ENCODE data around the gene WDFY3.

The WDFY3 gene, protein sequence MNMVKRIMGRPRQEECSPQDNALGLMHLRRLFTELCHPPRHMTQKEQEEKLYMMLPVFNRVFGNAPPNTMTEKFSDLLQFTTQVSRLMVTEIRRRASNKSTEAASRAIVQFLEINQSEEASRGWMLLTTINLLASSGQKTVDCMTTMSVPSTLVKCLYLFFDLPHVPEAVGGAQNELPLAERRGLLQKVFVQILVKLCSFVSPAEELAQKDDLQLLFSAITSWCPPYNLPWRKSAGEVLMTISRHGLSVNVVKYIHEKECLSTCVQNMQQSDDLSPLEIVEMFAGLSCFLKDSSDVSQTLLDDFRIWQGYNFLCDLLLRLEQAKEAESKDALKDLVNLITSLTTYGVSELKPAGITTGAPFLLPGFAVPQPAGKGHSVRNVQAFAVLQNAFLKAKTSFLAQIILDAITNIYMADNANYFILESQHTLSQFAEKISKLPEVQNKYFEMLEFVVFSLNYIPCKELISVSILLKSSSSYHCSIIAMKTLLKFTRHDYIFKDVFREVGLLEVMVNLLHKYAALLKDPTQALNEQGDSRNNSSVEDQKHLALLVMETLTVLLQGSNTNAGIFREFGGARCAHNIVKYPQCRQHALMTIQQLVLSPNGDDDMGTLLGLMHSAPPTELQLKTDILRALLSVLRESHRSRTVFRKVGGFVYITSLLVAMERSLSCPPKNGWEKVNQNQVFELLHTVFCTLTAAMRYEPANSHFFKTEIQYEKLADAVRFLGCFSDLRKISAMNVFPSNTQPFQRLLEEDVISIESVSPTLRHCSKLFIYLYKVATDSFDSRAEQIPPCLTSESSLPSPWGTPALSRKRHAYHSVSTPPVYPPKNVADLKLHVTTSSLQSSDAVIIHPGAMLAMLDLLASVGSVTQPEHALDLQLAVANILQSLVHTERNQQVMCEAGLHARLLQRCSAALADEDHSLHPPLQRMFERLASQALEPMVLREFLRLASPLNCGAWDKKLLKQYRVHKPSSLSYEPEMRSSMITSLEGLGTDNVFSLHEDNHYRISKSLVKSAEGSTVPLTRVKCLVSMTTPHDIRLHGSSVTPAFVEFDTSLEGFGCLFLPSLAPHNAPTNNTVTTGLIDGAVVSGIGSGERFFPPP (N-terminal part only)

DNA sequence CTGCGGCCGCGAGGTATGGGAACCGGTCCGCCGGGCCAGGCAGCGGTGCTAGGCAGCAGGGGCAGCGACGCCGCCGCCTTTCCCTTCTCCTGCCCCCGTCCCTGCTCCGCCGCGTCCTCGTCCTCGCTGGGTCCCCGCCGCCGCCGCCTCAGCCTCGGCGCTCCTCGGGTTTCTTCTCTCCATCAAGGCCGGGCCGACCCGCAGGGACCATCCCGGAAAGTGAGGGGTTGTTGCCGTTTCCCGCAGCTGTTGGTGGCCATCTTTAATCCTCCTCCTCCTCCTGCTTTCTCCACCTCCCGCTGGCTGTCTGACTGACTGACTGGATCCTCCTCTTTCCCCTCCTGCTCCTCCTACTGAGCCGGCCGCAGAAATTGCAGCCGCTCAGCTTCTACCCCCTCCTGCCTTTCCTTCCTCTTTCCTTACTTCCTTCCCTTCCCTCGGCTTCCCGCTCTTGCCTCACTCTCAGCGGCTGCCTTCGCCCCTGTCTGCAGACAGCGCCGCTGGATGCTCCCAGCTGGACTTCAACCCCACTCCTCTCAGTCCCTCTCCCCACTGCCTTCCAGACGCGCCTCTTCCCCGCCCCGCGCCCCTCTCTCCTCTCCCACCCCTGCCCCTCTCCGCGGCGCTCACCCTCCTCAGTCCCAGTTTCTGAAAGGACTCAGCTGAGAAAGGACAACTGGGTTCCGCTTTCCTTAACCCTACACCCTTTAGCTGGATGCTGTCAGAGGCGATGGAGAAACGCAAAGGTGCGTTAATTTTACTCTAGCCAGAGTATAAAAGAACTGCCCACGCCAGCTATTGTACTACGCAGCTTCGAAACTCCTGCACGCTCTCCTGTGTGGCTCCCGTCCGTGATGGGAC lies at the start of gene WDFY3:
WDFY3 (minus strand) TSS at position 309 of the 861 bp plus-strand sequence. CDS start 106,099 bp downstream, outside the sequence.
- ChIA-PET CTCF (interaction anchor here (0.6 kb wide), 1 partner anchor 216 kb away, joined by 3 read pairs; no protein-coding TSS in a partner anchor), POLR2A (no interaction called here)
- peak; percentile 42 for DNase-seq (ENCODE audit: extremely low spot score)
- TF ChIP-seq, protein P1, sequence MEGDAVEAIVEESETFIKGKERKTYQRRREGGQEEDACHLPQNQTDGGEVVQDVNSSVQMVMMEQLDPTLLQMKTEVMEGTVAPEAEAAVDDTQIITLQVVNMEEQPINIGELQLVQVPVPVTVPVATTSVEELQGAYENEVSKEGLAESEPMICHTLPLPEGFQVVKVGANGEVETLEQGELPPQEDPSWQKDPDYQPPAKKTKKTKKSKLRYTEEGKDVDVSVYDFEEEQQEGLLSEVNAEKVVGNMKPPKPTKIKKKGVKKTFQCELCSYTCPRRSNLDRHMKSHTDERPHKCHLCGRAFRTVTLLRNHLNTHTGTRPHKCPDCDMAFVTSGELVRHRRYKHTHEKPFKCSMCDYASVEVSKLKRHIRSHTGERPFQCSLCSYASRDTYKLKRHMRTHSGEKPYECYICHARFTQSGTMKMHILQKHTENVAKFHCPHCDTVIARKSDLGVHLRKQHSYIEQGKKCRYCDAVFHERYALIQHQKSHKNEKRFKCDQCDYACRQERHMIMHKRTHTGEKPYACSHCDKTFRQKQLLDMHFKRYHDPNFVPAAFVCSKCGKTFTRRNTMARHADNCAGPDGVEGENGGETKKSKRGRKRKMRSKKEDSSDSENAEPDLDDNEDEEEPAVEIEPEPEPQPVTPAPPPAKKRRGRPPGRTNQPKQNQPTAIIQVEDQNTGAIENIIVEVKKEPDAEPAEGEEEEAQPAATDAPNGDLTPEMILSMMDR (IDR thresholded peaks at IDR 0.05; ENCODE audit: control extremely low read depth, extremely low read depth, low read depth, missing control alignments) = no peak

DNA sequence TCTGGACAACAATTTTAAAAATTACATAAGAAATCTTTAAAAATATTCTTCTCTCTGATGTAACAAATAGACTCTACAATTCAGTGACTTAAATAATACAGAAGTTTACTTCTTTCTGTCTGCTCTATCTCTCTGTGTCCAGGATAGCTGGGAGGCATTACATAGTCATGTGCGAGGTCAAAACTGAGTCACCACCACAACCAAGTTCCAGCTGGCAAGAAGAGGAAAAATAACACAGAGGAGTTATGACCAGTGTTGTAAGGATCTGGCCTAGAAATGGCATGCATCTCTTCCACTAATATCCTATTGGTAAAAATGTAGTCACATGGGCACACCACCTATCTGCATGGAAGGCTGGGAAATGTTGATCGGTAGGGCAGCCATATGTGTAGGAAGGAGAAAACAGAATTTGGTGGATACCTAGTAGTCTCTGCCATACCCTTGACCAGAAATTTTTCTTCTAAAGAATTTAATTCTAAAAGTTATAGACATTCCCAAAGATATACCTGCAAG lies 39.4 kb upstream of the WDFY3 start:
- POLR2A ChIA-PET = no interaction called here
- CTCF ChIA-PET = no interaction called here

DNA sequence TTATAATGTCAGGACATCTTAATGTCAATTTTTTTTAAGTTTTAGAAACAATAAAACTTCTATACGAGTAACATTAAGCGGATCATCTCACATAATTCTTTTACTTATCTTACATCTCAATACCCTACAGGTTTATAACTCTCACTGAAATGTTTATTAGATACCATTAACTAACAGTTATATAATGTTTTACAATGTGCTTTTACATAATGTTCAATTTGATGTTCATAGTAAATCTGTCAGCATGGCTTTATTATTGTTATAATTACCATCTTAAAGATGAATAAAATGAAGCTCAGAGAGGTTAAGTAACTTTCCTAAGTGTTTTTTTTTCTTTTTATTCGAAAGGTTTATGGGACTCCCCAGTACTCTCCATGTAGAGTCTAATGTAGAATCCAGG lies 33.9 kb upstream of the WDFY3 start:
- DNase-seq (ENCODE audit: extremely low spot score) = no peak
- CTCF ChIA-PET = no interaction called here
- POLR2A ChIA-PET = no interaction called here
- TF ChIP-seq, protein P1 (IDR thresholded peaks at IDR 0.05; ENCODE audit: control extremely low read depth, extremely low read depth, low read depth, missing control alignments) = no peak

More for the DNA sequence above, 39.4 kb upstream of the WDFY3 start:
- no peak for DNase-seq (ENCODE audit: extremely low spot score)
- TF ChIP-seq, protein P1 (IDR thresholded peaks at IDR 0.05; ENCODE audit: control extremely low read depth, extremely low read depth, low read depth, missing control alignments) = no peak

DNA sequence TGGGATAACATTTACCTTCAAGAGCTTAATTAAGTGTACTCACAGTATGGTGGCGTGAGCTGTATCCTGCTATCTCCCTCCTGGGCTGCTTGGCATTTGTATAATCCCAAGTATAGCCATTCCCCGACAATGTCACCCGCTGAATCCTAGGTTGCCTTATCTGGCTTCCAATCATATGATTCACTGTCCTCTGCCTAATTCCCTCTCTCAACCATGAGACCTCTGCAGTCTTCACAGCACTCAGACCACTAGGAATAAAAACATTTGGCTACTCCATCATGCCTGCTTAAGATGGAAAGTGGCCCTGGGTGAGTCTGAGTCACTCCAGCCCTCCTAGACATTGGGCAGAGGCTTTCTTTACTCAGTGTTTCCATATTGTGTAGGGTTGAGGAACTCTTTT lies 28.9 kb upstream of the WDFY3 start:
- ChIA-PET CTCF (no interaction called here), POLR2A (no interaction called here)
- TF ChIP-seq, protein P1 (IDR thresholded peaks at IDR 0.05; ENCODE audit: control extremely low read depth, extremely low read depth, low read depth, missing control alignments) = no peak
- no peak for DNase-seq (ENCODE audit: extremely low spot score)

DNA sequence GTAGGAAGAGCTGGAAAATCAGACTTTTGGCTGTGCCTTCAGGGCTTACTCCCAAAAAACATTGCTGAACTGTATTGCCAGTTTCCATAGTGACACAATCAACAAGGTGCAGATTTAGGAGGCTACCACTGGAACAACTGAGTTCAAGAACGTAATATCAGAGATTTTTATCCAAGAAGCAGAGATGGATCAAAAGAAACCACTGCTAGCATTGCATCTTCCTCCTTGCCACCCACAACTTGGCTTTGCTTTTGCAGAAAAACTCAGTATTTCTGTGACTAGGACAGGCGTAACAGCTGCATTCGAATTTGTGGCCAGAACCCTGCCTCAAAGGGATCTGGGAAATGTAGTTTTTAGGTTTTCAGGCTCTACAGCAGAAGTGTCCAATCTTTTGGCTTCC lies 27.8 kb upstream of the WDFY3 start:
- TF ChIP-seq, protein P1 (IDR thresholded peaks at IDR 0.05; ENCODE audit: control extremely low read depth, extremely low read depth, low read depth, missing control alignments) = no peak
- ChIA-PET POLR2A (no interaction called here), CTCF (interaction anchor here (1.2 kb wide), 1 partner anchor 23 kb away, joined by 4 read pairs; no protein-coding TSS in a partner anchor)
- DNase-seq (ENCODE audit: extremely low spot score) = no peak
